ENCODE results near the gene ZNF669.

ZNF669 gene

DNA sequence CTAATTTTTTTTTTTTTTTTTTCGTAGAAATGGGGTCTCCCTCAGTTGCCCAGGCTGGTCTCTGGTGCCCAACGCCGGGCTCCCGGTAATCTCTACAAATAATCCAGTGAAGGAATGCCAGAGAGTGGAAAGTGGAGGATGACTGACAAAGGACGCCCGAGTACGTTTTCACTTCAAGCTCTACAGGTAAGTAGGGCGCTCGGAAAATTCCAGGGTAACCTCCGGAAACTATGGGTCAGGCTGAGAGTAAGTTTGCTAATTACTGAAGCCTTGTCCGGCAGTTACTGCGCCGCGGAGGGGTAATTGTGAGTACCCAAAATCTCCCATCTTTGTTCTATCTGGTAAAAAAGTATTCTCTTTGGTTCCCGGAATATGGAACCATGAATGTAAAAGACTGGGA, 1.8 kb upstream of the ZNF669 start:
- Histone ChIP-seq H3K4me3 (replicated peaks; ENCODE audit: insufficient read depth, low read length) (no peak overlapping the region), H3K27ac (replicated peaks) (no peak overlapping the region), H3K27me3 (ENCODE audit: insufficient read depth, poor library complexity, severe bottlenecking) (peaks cover 5% of the 10 kb centered on the region)
- DNase-seq (ENCODE audit: low read depth in 1 of 2, low spot score in 1 of 2): no peak
- TF ChIP-seq, protein P1, sequence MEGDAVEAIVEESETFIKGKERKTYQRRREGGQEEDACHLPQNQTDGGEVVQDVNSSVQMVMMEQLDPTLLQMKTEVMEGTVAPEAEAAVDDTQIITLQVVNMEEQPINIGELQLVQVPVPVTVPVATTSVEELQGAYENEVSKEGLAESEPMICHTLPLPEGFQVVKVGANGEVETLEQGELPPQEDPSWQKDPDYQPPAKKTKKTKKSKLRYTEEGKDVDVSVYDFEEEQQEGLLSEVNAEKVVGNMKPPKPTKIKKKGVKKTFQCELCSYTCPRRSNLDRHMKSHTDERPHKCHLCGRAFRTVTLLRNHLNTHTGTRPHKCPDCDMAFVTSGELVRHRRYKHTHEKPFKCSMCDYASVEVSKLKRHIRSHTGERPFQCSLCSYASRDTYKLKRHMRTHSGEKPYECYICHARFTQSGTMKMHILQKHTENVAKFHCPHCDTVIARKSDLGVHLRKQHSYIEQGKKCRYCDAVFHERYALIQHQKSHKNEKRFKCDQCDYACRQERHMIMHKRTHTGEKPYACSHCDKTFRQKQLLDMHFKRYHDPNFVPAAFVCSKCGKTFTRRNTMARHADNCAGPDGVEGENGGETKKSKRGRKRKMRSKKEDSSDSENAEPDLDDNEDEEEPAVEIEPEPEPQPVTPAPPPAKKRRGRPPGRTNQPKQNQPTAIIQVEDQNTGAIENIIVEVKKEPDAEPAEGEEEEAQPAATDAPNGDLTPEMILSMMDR (IDR thresholded peaks at IDR 0.05; ENCODE audit: insufficient read depth, low read length): no peak
- TF ChIP-seq SPI1 (IDR thresholded peaks at IDR 0.05; ENCODE audit: borderline replicate concordance, low read depth) (no peak), GABPA (IDR thresholded peaks at IDR 0.05; ENCODE audit: low read depth) (no peak), POLR2AphosphoS5 (IDR thresholded peaks at IDR 0.05; ENCODE audit: low read depth) (no peak)
- TF ChIP-seq, protein P2, sequence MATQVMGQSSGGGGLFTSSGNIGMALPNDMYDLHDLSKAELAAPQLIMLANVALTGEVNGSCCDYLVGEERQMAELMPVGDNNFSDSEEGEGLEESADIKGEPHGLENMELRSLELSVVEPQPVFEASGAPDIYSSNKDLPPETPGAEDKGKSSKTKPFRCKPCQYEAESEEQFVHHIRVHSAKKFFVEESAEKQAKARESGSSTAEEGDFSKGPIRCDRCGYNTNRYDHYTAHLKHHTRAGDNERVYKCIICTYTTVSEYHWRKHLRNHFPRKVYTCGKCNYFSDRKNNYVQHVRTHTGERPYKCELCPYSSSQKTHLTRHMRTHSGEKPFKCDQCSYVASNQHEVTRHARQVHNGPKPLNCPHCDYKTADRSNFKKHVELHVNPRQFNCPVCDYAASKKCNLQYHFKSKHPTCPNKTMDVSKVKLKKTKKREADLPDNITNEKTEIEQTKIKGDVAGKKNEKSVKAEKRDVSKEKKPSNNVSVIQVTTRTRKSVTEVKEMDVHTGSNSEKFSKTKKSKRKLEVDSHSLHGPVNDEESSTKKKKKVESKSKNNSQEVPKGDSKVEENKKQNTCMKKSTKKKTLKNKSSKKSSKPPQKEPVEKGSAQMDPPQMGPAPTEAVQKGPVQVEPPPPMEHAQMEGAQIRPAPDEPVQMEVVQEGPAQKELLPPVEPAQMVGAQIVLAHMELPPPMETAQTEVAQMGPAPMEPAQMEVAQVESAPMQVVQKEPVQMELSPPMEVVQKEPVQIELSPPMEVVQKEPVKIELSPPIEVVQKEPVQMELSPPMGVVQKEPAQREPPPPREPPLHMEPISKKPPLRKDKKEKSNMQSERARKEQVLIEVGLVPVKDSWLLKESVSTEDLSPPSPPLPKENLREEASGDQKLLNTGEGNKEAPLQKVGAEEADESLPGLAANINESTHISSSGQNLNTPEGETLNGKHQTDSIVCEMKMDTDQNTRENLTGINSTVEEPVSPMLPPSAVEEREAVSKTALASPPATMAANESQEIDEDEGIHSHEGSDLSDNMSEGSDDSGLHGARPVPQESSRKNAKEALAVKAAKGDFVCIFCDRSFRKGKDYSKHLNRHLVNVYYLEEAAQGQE (IDR thresholded peaks at IDR 0.05; ENCODE audit: insufficient replicate concordance, low read depth): no peak

DNA sequence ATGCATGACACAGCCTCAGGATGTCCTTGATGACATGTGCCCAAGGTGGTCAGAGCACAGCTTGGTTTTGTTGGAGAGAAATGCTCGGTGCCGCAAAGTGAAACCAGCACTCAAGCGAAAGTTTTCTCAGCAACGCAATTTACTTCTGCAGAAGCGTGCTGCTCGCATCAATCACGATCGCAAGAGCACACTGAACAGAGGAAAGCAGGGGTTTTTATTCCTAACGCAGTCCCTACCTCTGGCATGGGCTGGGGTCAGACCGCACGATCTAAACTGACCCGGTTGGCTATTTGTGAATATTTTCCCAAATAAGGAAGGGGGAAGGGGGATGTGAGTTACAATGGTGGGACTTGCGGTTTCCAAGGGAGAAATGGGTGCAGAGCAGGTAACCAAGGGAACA, 809 bp upstream of the ZNF669 start:
- H3K4me3 ChIP-seq (replicated peaks; ENCODE audit: insufficient read depth, low read length): no peak overlapping the region
- no peak for DNase-seq (ENCODE audit: low read depth in 1 of 2, low spot score in 1 of 2)
- no peak overlapping the region; the same call in 1 of the 2 replicates for H3K27ac ChIP-seq (replicated peaks)
- no peaks in the 10 kb centered on the region for H3K27me3 ChIP-seq (ENCODE audit: insufficient read depth, poor library complexity, severe bottlenecking)
- TF ChIP-seq GABPA (IDR thresholded peaks at IDR 0.05; ENCODE audit: low read depth) (no peak), SPI1 (IDR thresholded peaks at IDR 0.05; ENCODE audit: borderline replicate concordance, low read depth) (no peak), POLR2AphosphoS5 (IDR thresholded peaks at IDR 0.05; ENCODE audit: low read depth) (no peak)
- TF ChIP-seq, protein P1 (IDR thresholded peaks at IDR 0.05; ENCODE audit: insufficient read depth, low read length): no peak
- TF ChIP-seq, protein P2 (IDR thresholded peaks at IDR 0.05; ENCODE audit: insufficient replicate concordance, low read depth): no peak

DNA sequence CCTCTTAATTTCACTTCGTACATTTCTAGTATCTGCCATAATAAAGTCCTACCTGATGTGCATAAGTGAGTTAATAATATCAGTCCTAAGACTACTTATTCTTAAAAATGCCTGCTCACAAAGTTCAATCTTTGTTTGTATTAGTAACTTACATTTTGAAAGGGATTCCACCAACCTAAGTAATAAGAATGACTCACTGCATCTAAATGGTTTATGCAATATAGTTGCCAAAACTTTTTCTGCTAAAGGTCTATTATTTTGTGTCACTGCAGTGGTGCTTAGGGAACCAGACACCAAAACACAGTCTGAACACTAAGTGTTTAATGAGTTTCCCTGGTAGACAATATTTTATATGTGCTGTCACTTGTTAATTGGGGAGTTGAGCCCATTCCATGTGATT, 1.8 kb downstream of the ZNF669 start:
- H3K4me3 ChIP-seq (replicated peaks; ENCODE audit: insufficient read depth, low read length): no peak overlapping the region
- TF ChIP-seq, protein P1 (IDR thresholded peaks at IDR 0.05; ENCODE audit: insufficient read depth, low read length): no peak
- TF ChIP-seq, protein P2 (IDR thresholded peaks at IDR 0.05; ENCODE audit: insufficient replicate concordance, low read depth): no peak
- TF ChIP-seq SPI1 (IDR thresholded peaks at IDR 0.05; ENCODE audit: borderline replicate concordance, low read depth) (no peak), GABPA (IDR thresholded peaks at IDR 0.05; ENCODE audit: low read depth) (no peak), POLR2AphosphoS5 (IDR thresholded peaks at IDR 0.05; ENCODE audit: low read depth) (no peak)
- no peak overlapping the region for H3K27ac ChIP-seq (replicated peaks)
- no peaks in the 10 kb centered on the region for H3K27me3 ChIP-seq (ENCODE audit: insufficient read depth, poor library complexity, severe bottlenecking)
- no peak for DNase-seq (ENCODE audit: low read depth in 1 of 2, low spot score in 1 of 2)

Data from HL-60 (cell line).